Brain microvascular endothelial cell (primary cell): ENCODE data around the gene RDH12.

Source experiments
- DNase-seq: peaks from one replicate; pipeline ENCODE4 v3.0.0-alpha.2; 2020
- H3K27ac ChIP-seq: fragments of 250-450 bp; sonication (Bioruptor Pico); 2 replicates; pipeline ENCODE4 v1.5.1; 2020; ENCODE audit warnings: mild to moderate bottlenecking, moderate library complexity
- H3K27me3 ChIP-seq: fragments of 250-450 bp; sonication (Bioruptor Pico); replicated peaks from 2 replicates; pipeline ENCODE4 v1.5.1; 2020; ENCODE audit warnings: mild to moderate bottlenecking
- H3K36me3 ChIP-seq: fragments of 250-450 bp; sonication (Bioruptor Pico); replicated peaks from 2 replicates; pipeline ENCODE4 v1.5.1; 2020; ENCODE audit warnings: mild to moderate bottlenecking
- H3K4me3 ChIP-seq: 2 replicates; pipeline ENCODE4 v1.5.1; 2011; ENCODE audit warnings: low read depth, mild to moderate bottlenecking, control low read depth, low read length, moderate library complexity
- in situ Hi-C: cut with HindIII; loops from 2 replicates; pipeline ENCODE4 v1.10.0; 2017; ENCODE audit warnings: low sequenced_read_pairs, low pct_ligation_motif_present
- TF ChIP-seq, protein P1 (sequence below): IDR thresholded peaks from 2 replicates; pipeline ENCODE4 v1.5.1; 2011; ENCODE audit warnings: low read depth, mild to moderate bottlenecking, moderate library complexity, low read length, control low read depth, inconsistent platforms; ENCODE audit errors: missing control alignments

RDH12 gene

DNA sequence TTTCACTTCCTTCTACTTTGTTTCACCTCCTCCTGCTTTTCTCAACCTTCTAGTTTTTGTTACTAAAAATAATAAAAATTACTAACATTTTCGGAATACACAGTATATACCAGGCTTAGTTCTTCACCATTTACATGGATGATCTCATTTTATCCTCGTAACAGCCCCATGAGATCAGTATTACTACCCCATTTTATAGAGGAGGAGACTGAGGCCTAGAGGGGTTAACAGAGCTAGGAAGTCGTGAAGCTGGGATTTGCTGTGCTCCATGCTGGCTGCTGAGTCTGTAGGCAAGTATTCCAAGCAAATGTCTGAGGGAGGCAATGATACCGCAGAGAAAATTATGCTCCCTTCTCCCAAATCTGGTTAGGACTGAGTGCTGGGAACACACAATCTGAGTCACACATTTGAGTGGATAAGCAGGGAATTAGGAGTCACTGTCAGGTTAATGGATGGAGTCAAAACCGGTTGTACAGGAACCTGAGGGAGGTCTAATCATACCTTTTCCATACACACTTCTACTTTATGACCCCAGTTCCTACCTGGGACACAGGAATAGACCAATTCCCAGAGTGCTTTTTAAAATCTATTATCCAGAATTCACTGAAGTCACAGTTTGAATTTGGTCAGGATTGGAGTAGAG is 63.6 kb downstream of the RDH12 start:
- Histone ChIP-seq H3K36me3 (peaks cover 64% of the 10 kb centered on the region), H3K4me3 (no peak overlapping the region), H3K27me3 (no peaks in the 10 kb centered on the region), H3K27ac (no peak overlapping the region)
- TF ChIP-seq, protein P1, sequence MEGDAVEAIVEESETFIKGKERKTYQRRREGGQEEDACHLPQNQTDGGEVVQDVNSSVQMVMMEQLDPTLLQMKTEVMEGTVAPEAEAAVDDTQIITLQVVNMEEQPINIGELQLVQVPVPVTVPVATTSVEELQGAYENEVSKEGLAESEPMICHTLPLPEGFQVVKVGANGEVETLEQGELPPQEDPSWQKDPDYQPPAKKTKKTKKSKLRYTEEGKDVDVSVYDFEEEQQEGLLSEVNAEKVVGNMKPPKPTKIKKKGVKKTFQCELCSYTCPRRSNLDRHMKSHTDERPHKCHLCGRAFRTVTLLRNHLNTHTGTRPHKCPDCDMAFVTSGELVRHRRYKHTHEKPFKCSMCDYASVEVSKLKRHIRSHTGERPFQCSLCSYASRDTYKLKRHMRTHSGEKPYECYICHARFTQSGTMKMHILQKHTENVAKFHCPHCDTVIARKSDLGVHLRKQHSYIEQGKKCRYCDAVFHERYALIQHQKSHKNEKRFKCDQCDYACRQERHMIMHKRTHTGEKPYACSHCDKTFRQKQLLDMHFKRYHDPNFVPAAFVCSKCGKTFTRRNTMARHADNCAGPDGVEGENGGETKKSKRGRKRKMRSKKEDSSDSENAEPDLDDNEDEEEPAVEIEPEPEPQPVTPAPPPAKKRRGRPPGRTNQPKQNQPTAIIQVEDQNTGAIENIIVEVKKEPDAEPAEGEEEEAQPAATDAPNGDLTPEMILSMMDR: no peak
- DNase-seq: no peak
- in situ Hi-C loops: no loop called here

DNA sequence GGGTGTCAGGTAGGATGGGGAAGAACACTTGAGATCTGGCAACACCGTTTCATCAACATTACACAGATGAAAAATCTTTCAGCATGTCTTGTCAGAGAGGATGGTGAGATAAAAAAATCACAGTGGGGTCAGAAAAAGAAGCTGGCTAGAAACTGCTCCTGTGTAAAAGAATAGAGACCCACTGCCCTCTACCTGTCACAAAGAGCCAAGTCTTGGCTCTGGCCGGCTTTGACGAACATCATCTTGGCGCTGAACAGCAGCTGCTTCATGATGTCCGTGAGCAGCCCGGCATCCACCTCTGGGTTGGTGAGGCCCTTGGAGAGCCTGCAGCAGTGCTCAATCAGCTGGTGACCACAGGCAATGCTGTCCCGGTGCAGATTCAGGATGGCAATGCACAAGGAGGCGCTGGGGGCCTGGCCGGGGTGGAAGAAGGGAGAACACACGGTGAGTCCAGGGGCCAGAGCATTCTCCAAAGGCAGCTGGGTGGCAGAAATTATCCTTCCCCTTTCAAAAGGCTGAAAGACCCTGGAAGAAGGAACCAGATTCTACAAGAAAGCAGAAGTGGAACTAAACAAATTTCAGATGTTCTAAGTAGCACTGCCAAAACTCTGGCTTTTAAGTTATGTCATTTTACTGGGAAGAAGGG is 64.5 kb downstream of the RDH12 start:
- TF ChIP-seq, protein P1: no peak
- no peak overlapping the region for H3K27ac ChIP-seq
- H3K36me3 ChIP-seq: peaks cover 58% of the 10 kb centered on the region
- no peak overlapping the region for H3K4me3 ChIP-seq
- no peaks in the 10 kb centered on the region for H3K27me3 ChIP-seq
- in situ Hi-C loops: no loop called here
- no peak for DNase-seq

DNA sequence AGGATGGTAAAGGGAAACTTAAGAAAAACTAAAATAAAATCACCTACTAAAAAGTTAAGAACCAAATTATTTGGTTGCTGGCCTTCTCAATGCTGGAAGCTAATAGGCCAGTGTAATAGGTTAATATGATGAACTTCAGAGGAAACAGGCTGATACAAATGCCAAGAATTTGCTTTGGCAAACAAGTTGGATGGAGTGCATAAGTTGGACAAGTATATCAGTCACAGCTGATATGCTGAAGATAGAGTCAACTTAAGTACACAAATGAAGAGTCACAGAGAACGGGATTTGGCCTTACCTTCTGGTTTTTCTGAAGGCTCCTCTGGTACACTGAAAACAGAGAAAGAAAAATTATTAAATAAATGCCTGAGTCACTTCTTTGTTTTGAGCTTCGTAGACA is 66.5 kb downstream of the RDH12 start:
- no peak for DNase-seq
- in situ Hi-C loops: no loop called here
- TF ChIP-seq, protein P1: no peak
- no peak overlapping the region for H3K27ac ChIP-seq
- H3K4me3 ChIP-seq: no peak overlapping the region
- no peaks in the 10 kb centered on the region for H3K27me3 ChIP-seq
- peaks cover 68% of the 10 kb centered on the region for H3K36me3 ChIP-seq

DNA sequence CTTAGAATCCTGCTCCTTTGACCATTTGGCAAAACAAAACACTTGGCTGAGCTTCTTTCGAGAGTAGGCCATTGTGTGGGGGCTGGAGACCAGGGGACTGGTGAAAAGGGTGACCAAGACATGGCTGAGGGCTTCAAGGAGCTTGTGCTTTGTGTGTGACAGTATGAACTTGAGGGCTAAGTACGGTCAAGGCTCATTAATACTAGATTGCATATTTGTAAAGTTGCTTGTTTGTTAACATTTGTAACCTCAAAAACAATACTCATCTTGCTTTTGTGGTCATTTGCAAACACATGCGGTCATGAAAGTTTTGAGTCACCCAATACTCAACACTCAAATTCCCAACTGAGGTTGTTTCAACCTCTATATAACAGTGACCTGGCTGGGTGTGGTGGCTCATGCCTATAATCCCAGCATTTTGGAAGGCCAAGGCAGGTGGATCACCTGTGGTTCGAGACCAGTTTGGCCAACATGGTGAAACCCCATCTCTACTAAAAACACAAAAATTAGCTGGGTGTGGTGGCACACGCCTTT is 72.2 kb downstream of the RDH12 start:
- TF ChIP-seq, protein P1: no peak
- Histone ChIP-seq H3K36me3 (peaks cover 68% of the 10 kb centered on the region), H3K4me3 (no peak overlapping the region), H3K27me3 (no peaks in the 10 kb centered on the region), H3K27ac (no peak overlapping the region)
- in situ Hi-C loops: no loop called here
- no peak for DNase-seq

DNA sequence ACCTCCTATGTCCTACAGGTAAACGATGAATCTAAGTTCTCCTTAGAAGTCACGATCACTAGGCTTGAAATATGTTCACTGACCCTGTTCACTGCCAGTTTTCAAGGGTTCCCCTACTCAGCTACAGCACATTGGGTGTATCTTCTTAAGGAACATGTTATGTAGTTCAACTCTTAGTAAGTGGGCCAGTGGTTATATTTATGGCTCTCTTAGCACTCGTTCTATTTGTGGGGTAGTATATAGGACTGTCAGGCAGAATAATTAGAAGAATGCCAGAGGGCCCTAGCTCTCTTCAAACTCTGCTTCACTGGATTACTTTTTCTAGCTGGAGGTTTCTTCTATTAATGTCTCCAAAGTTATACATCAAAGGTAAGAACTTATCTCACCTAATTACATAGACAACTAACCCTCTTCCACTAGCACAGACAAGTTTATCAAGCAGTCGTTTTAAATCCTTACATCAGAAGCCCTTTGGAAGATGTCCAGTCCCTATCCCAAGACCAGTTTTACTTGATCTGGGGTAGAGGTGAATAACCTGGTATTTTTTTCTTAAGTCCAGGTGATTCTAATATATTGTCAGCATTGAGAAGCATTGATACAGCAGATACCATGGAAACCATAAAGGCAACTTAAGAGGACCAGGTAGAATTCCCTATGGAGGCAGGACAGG is 75.1 kb downstream of the RDH12 start:
- TF ChIP-seq, protein P1: no peak
- H3K27ac ChIP-seq: no peak overlapping the region
- in situ Hi-C loops: no loop called here
- H3K27me3 ChIP-seq: no peaks in the 10 kb centered on the region
- peaks cover 55% of the 10 kb centered on the region for H3K36me3 ChIP-seq
- no peak for DNase-seq
- no peak overlapping the region for H3K4me3 ChIP-seq
